ENCODE data around the gene CDYL.
"Not testable (repeated sequence)": the region's sequence is repeated elsewhere in the genome, so short reads cannot be mapped to it uniquely, and the experiment has no call there.

The CDYL gene

DNA sequence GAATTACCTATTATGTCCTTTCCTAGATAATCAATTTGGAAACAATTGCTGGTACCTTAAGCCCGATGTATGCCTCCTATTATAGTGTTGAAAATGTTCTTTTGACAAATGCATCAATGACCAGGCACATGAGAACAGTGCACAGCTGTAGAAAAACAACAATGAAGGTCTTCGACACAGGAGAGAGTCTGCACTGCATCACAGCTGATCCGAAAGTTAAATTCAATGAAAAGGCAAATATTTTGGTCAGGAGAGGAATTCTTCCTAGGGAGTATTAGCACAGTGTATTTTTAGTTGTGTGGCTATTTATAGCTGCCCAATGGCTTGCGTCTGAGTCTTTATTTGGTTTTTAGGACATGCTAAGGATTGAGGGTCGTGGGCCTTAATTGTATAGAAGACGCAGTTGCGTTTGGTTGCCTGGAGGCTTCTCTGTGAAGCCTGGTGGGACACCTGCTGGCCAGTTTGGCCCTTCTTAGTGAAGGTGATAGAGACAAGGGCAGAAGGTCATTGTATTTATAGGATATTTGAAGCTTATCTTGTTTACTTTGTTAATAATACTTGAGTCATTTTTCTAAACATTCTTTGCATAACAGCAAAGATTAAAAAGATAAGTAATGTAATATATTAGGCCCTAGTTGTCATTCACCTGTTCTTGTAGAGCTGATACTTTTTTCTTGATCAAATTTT, 72.3 kb downstream of the CDYL start:
- DNase-seq, result no peak

DNA sequence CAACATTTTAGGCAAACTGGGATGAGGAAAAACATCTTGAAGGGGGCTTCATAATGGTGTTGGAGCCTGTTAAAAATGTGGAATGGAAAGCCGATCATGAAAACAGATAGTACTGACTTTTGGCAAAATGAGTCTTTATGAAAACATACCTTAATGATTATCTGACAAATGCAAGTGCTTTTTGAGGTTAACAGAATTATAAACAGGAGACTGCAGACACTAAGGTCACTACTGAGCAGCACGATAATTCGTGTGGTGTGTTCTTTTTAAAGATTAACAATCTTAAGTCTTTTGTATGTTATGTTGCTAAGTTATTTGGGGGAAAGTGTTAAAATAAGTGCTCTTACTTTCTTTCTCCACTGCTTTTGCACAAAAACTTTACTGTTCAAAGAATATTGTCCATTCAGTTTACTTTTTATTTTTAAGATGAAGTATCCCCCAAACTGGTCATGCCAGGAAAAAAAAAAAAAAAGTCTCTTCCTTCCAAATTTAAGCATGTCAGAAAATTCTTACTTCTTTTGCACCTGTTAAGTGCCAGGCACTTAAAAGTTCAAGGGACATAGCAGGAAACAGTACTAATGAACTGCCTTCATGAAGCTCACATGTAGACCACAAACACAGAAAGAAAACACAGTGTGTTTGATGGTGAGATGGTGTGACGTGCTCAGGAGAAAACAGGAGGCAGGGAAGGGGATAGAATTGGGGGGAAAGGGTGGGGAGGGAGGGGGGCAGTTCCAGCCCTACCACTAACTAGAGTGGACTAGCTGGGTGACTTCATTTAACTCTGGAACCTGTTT, 73.2 kb downstream of the CDYL start:
- no peak for DNase-seq

- DNase-seq, result no peak
Observed at GRCh38 chr6:4851035-4851434, 74.8 kb downstream of the CDYL start.

GRCh38 chr6:4852186-4852585, 76.0 kb downstream of the CDYL start:
- not testable (repeated sequence) for DNase-seq

DNA sequence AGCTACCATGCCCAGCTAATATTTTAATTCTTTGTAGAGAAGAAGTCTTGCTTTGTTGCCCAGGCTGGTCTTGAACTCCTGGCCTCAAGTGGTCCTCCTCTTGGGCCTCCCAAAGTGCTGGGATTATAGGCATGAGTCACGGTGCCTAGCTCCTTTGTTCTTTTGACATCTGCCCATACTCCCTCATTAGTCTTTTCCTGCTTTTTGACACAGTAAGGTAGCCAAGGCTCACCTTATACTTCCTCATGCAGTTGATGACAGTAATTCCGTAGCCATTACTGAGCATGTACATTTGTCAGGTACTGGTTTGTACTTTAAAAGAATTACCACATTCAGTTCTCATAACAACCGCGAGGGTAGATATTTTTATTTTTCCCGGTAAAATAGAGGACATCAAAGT, 76.7 kb downstream of the CDYL start:
- no peak for DNase-seq

DNA sequence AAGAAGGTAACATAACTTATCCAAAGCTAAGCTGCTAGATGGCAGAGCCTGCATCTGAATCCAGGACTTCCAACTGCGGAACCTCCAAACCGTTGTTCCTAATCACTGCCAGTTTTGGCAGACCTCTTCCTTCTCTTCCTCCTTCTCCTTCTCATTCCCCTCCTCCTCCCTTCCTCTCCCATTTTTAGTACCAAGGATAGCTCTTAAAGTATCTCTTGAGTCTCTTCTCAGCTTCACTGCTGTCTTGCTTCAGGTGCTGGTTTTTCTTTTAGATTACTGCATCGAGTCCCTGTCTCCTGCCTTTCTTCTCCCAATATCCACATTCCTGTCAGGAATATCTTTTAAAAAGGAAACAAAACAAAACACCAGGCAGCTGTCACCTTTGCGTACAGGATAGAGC, 77.1 kb downstream of the CDYL start:
- no peak for DNase-seq

DNA sequence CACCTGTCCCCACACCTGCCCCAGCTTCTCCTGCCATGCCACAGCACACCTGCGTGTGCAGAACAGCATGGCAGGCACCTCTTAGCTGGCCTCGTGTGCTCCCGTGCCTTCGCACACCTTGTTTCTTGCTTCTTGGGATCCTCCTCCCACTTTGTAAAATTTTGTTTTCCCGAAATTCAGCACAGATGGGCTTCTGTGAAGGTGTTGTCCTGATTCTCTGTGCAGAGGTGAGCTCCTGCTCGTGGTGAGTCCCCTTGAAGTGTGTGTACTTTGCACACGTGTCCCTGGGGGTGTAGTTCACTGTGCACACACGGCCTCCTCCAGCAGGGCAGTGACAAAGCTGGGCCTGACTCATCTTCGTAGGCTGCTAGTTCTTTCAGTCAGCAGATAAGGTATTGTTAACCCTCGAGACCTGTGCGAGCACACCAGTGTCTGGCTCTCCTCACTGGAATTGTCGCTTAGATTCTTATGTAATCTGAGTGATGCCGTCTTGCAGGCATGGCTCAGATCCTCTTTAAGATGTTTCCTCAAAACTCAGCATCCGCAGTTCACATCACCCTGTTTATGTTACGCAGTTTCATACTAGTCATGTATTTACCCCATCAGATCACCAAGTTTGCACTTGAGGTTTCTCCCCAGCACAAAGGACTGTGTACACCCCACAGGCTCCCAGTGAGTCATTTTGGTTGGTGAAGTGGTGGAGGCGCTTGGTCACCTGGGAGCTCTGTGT, 77.7 kb downstream of the CDYL start:
- DNase-seq, result no peak

GRCh38 chr6:4856785-4857184, 80.6 kb downstream of the CDYL start:
- DNase-seq, result no peak

- DNase-seq, result no peak
Observed at GRCh38 chr6:4858194-4859015, 82.2 kb downstream of the CDYL start.

DNA sequence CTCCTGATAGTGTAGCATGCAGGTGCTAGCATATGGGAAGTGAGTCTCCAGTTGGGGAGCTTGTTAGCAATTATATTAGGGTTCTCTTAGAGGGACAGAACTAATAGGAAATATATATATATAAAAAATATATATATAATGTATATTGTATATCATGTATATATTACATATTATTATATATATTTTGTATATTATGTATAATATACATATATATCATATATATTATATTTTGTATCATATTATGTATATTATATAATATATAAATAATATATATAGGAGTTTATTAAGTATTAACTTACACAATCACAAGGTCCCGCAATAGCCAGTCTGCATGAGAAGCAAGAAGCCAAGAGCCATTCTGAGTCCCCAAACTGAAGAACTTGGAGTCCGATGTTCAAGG, 84.2 kb downstream of the CDYL start:
- DNase-seq, result no peak

DNA sequence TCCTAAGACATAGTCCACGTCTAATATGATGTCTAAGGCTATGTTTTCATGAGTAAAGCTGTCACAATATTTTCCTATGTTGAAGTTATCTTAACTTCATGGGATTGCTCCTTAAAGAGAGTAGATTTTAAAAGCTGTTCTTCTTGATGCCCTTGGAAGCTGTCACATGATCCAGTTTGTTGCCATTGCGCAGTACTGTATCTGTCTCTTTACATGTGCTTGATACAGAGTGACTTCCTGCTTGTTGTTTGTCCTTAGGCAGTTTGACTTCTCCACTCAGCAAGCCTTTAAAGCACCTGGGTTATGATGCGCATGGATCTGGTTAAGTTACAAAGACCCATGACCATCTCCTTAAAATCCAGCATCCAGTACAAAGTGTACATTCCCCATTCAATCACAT, 85.4 kb downstream of the CDYL start:
- DNase-seq, result no peak

GRCh38 chr6:4864519-4864918, 88.3 kb downstream of the CDYL start:
- DNase-seq, result no peak

DNA sequence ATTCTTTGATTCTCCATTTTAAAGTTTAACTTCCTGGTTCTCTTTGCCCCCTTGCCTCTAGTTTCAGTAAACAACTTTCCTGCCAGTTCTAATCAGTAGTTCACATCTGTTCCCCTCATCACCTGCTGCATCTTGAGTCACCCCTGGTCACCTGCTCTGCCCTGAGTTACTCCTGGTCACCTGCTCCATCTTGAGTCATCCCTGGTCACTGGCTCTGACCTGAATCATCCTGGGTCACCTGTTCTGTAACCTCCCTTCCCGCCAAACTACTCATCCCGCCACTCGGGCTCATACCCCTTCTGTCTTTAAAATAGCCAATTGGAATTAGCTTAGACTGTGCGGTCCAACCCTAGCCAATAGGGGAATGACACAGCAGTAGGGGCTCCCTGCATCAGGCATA, 88.8 kb downstream of the CDYL start:
- DNase-seq, result not testable (repeated sequence)

- no peak for DNase-seq
Observed at GRCh38 chr6:4870821-4871494, 94.8 kb downstream of the CDYL start.

DNA sequence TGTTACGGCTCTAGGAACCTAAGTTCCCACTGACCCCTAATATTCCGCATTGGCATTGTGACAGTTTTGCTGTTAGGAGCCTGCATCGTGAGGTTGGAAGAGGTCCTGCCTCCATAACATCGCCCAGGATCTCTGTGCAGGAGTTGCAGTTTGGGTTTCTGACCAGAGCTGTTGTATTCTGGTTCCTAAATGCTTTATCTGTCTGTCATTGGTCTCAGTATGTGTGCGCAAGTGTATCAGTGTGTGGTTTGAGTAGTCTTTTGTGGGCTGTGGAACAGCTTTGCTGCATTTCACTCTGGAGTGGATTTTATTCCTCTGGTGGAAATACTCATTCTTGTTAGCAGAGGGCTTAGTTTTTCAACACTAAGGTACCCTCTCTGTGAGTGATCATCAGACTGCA, 95.6 kb downstream of the CDYL start:
- DNase-seq, result no peak

- DNase-seq, result no peak
Observed at GRCh38 chr6:4872841-4873240, 96.6 kb downstream of the CDYL start.

GRCh38 chr6:4873928-4874327, 97.7 kb downstream of the CDYL start:
- no peak for DNase-seq

DNA sequence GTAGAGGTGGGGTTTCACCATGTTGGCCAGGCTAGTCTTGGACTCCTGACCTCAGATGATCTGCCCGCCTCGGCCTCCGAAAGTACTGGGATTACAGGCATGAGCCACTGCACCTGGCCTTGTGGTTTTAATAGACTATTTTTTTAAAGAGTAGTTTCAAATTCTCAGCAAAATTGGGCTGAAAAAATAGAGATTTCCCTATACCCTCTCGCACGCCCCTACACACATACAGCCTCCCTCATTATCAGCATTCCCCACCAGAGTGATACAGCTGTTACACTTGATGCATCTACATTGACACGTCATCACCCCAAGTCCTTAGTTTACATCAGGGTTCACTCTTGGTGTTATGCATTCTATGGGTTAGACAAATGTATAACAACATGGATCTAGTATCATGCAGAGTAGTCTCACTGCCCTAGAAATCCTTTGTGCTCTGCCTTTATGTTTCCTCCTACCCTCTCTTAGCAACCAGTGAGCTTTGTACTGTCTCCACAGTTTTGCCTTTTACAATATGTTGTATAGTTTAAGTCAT, 103.6 kb downstream of the CDYL start:
- no peak for DNase-seq

DNA sequence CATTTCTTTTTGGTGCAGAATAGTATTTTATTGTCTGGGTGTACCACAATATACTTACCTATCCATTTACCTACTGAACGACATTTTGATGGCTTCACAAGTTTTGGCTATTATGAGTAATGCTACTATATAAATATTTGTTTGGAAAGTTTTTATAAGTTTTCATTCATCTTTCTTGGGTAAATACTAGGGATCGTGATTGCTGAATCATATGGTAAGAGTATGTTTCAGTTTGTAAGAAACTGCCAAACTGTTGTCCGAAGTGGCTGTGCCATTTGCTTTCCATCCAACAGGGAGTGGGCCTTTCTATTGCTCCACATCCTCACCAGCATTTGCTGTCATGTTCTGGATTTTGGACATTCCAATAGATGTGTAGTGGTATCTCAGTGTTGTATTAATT, 104.2 kb downstream of the CDYL start:
- no peak for DNase-seq

GRCh38 chr6:4883298-4883697, 107.1 kb downstream of the CDYL start:
- no peak for DNase-seq

- DNase-seq, result no peak
Observed at GRCh38 chr6:4884646-4885340, 108.6 kb downstream of the CDYL start.
